Endothelial cell of umbilical vein (primary cell): Measurements from ENCODE around the gene GPR37L1. TPM values are rescaled to one million over a fixed set of nuclear protein-coding genes. Genes with fewer than 3 reads are reported as not detected.

Source experiments
- BruUV-seq: library from RNA; stranded (reverse); fragments of 400-500 nt; replicated peaks from 2 replicates; lab custom pipeline; 2021; lab: Mats Ljungman, UMichigan
- CTCF ChIA-PET: fragments of 300-600, 350-600 bp; sonication (Branson Sonifier 250); formaldehyde crosslinking; loops from one replicate; lab custom pipeline; 2021; ENCODE audit warnings: antibody characterized with exemption, inconsistent platforms; lab: Charles Lee
- POLR2A ChIA-PET: fragments of 300-600, 350-600 bp; sonication (Branson Sonifier 250); formaldehyde crosslinking; loops from one replicate; lab custom pipeline; 2021; ENCODE audit warnings: antibody characterized with exemption, inconsistent platforms; lab: Charles Lee
- DNase-seq: peaks from one replicate; pipeline ENCODE4 v3.0.0-alpha.2; 2011; ENCODE audit warnings: low read depth, low spot score
- FAIRE-seq: peaks from 2 replicates; lab custom pipeline; 2011; peaks lifted over from hg19 to GRCh38; lab: Jason Lieb, UNC
- H2AFZ ChIP-seq: 2 replicates; pipeline ENCODE4 v1.6.0; 2012; ENCODE audit warnings: low read depth, low read length, control low read depth, inconsistent platforms
- H3K27ac ChIP-seq: 2 replicates; pipeline ENCODE4 v1.5.1; 2011; ENCODE audit warnings: low read depth, mild to moderate bottlenecking, control low read depth, low read length, moderate library complexity; ENCODE audit not compliant: insufficient read depth
- H3K27me3 ChIP-seq, 2 experiments: 2 replicates each; pipeline versions ENCODE4 v1.6.0 to v1.6.1; 2011; ENCODE audit warnings: low read length in 2 of 2, mixed read lengths in 1 of 2; ENCODE audit not compliant: control insufficient read depth in 2 of 2, insufficient read depth in 2 of 2
- H3K36me3 ChIP-seq, 2 experiments: 2 replicates in 1 of 2; 3 replicates in 1 of 2; pipeline ENCODE4 v1.5.1; 2011; ENCODE audit warnings: low read length in 2 of 2, mild to moderate bottlenecking in 1 of 2, moderate library complexity in 1 of 2; ENCODE audit not compliant: control insufficient read depth in 2 of 2, insufficient read depth in 2 of 2; ENCODE audit errors: extremely low read depth in 1 of 2
- H3K4me1 ChIP-seq: 3 replicates; pipeline ENCODE4 v1.5.1; 2011; ENCODE audit warnings: mild to moderate bottlenecking, low read length; ENCODE audit not compliant: control insufficient read depth, insufficient read depth; ENCODE audit errors: extremely low read depth
- H3K4me2 ChIP-seq: 2 replicates; pipeline ENCODE4 v1.6.1; 2011; ENCODE audit warnings: low read length, control low read depth, mixed read lengths; ENCODE audit not compliant: insufficient read depth
- H3K4me3 ChIP-seq, 3 experiments: fragments of 200-600 bp in 1 of 3; sonication (generic), shearing (Covaris generic) in 1 of 3; replicated peaks in 1 of 3; 2 replicates each; pipeline ENCODE4 v1.5.1; 2011 to 2016; ENCODE audit warnings: control low read depth in 3 of 3, low read length in 3 of 3, mild to moderate bottlenecking in 2 of 3, inconsistent platforms in 1 of 3, low read depth in 1 of 3, moderate library complexity in 1 of 3; ENCODE audit not compliant: insufficient read depth in 1 of 3
- H3K79me2 ChIP-seq: 2 replicates; pipeline ENCODE4 v1.6.0; 2012; ENCODE audit warnings: low read length, inconsistent platforms; ENCODE audit not compliant: control insufficient read depth, insufficient read depth
- H3K9ac ChIP-seq: replicated peaks from 2 replicates; pipeline ENCODE3; 2011; ENCODE audit warnings: low read length, control low read depth; ENCODE audit not compliant: insufficient read depth; ENCODE audit errors: extremely low read depth
- H3K9me1 ChIP-seq: replicated peaks from 3 replicates; pipeline ENCODE4 v1.6.0; 2011; ENCODE audit warnings: mild to moderate bottlenecking, low read length; ENCODE audit not compliant: control insufficient read depth, insufficient read depth; ENCODE audit errors: extremely low read depth
- H3K9me3 ChIP-seq: replicated peaks from 2 replicates; pipeline ENCODE4 v1.5.1; 2012; ENCODE audit warnings: low read length, inconsistent platforms; ENCODE audit not compliant: control insufficient read depth, insufficient read depth
- H4K20me1 ChIP-seq: replicated peaks from 2 replicates; pipeline ENCODE3; 2011; ENCODE audit warnings: mild to moderate bottlenecking, low read length; ENCODE audit not compliant: control insufficient read depth, insufficient read depth; ENCODE audit errors: extremely low read depth
- CTCF ChIP-seq, 2 donors: IDR thresholded peaks; 1 replicate in 1 of 2; 2 replicates in 1 of 2; pipeline ENCODE4 v1.5.1; 2011; ENCODE audit warnings: low read length in 2 of 2, mild to moderate bottlenecking in 2 of 2, moderate library complexity in 2 of 2, control low read depth in 1 of 2, inconsistent platforms in 1 of 2, low read depth in 1 of 2; ENCODE audit not compliant: insufficient read depth in 1 of 2; ENCODE audit errors: extremely low read depth in 1 of 2
- EZH2 ChIP-seq: IDR thresholded peaks from 2 replicates; pipeline ENCODE4 v1.6.1; 2012; ENCODE audit warnings: borderline replicate concordance, low read depth, mild to moderate bottlenecking, moderate library complexity, low read length, inconsistent platforms; ENCODE audit not compliant: severe bottlenecking
- FOS ChIP-seq: IDR thresholded peaks from 2 replicates; pipeline ENCODE4 v1.6.1; 2011; ENCODE audit warnings: mild to moderate bottlenecking, low read length, moderate library complexity, borderline replicate concordance; ENCODE audit not compliant: insufficient read depth
- GATA2 ChIP-seq: IDR thresholded peaks from 2 replicates; pipeline ENCODE4 v1.7.0; 2011; ENCODE audit warnings: low read depth, mild to moderate bottlenecking, moderate library complexity, mixed read lengths, low read length; ENCODE audit not compliant: insufficient read length, insufficient read depth
- JUN ChIP-seq: IDR thresholded peaks from 2 replicates; pipeline ENCODE4 v1.6.1; 2011; ENCODE audit warnings: borderline replicate concordance, low read depth; ENCODE audit not compliant: insufficient read length, insufficient read depth
- MAX ChIP-seq: IDR thresholded peaks from 2 replicates; pipeline ENCODE4 v1.6.1; 2011; ENCODE audit not compliant: insufficient read depth, insufficient read length
- MYC ChIP-seq: IDR thresholded peaks from one replicate; pipeline ENCODE4 v1.6.1; 2011; ENCODE audit warnings: mild to moderate bottlenecking, low read depth, low read length
- POLR2A ChIP-seq: IDR thresholded peaks from 2 replicates; pipeline ENCODE4 v1.6.1; 2012; ENCODE audit warnings: low read depth, mild to moderate bottlenecking, control low read depth, low read length
- POLR2AphosphoS5 ChIP-seq: IDR thresholded peaks from 2 replicates; pipeline ENCODE4 v1.6.1; 2012; ENCODE audit warnings: low read depth, mild to moderate bottlenecking, control low read depth, low read length, moderate library complexity; ENCODE audit not compliant: insufficient read depth
- dilution Hi-C: fragments of 300-500 bp; cut with MboI; formaldehyde crosslinking; loops from one replicate; pipeline ENCODE4 v1.15.0; 2019; ENCODE audit warnings: low sequenced_read_pairs; ENCODE audit not compliant: extremely low pct_ligation_motif_present
- intact Hi-C: fragments of 100-400 bp; cut with micrococcal nuclease; formaldehyde crosslinking; loops from one replicate; pipeline ENCODE4 v1.10.0; 2022
- polyA plus RNA-seq, 4 experiments: library from polyadenylated mRNA; depleted of rRNA in 3 of 4; stranded (reverse) in 3 of 4; unstranded in 1 of 4; fragments of >200 nt; gene quantifications; 2 replicates each; pipeline versions ENCODE4 v1.2.1 to v1.2.3, GENCODE V29; 2011 to 2012; ENCODE audit warnings: missing spikeins in 1 of 4
- total RNA-seq: library from RNA; stranded (reverse); gene quantifications from 2 replicates; pipeline ENCODE4 v1.2.3, GENCODE V29; 2021

The GPR37L1 gene
- total and polyA plus RNA-seq, 2 donors (not counting 3 experiments of a cell fraction or from before 2014, with no cell fraction given): not detected

- Histone ChIP-seq H3K27ac (no peak overlapping the region), H3K9me3 (no peaks in the 10 kb centered on the region), H3K79me2 (no peaks in the 10 kb centered on the region), H3K27me3 (no peaks in the 10 kb centered on the region), H3K9me1 (no peaks in the 10 kb centered on the region), H3K9ac (no peak overlapping the region), H3K4me2 (no peak overlapping the region), H3K36me3 (no peaks in the 10 kb centered on the region), H3K4me1 (peaks cover 7% of the 10 kb centered on the region), H4K20me1 (no peaks in the 10 kb centered on the region), H3K4me3 (no peak overlapping the region), H2AFZ (no peak overlapping the region)
- no TSS peak for BruUV-seq
- ChIA-PET POLR2A (no interaction called here), CTCF (no interaction called here)
- intact Hi-C loops: no loop called here
- dilution Hi-C loops: no loop called here
- DNase-seq: no peak
- no peak for FAIRE-seq
- TF ChIP-seq FOS (no peak), EZH2 (no peak), MAX (no peak), POLR2AphosphoS5 (no peak), CTCF (IDR thresholded peaks at IDR 0.05; ENCODE audit: extremely low read depth in 1 of 2, insufficient read depth in 1 of 2, low read depth in 1 of 2, low read length in 2 of 2) (no peak), JUN (no peak), GATA2 (no peak), POLR2A (no peak), MYC (no peak)
Measured at GRCh38 chr1:202164271-202165037, 41.7 kb downstream of the GPR37L1 start.
